GM19455 (cell line): Measurements from ENCODE around the gene VPS4B.

Source experiments
- ATAC-seq: cut with Tn5 transposase; IDR thresholded peaks from one replicate; pipeline ENCODE4 v1.9.1; 2021; ENCODE audit not compliant: unreplicated experiment

Gene VPS4B

GRCh38 chr18:63431180-63431579 is 8.9 kb upstream of the VPS4B start:
- no peak for ATAC-seq

- no peak for ATAC-seq
These were observed 8.2 kb upstream of the VPS4B start for GRCh38 chr18:63430526-63430925.

GRCh38 chr18:63427558-63427957 is 5.3 kb upstream of the VPS4B start:
- ATAC-seq: no peak

GRCh38 chr18:63422864-63423304 is 608 bp upstream of the VPS4B start:
- ATAC-seq: peak; percentile 38

- no peak for ATAC-seq
These were observed 762 bp downstream of the VPS4B start for GRCh38 chr18:63421514-63421913.

DNA sequence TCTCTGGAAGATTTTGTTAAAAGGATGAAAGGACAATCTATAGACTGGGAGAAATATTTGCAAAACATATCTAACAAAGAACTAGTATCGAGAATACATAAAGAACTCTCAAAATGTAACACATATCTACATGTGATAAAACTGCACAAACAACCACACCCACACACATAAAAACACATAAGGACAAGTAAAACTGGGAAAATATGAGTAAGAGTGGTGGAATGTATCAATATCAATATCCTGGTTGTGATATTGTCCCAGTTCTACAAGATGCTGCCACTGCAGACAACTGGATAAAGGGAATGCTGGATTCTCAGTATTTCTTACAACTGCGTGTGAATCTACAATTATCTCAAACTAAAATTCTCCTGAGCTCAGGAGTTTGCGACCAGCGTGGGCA is 9.3 kb downstream of the VPS4B start:
- no peak for ATAC-seq

DNA sequence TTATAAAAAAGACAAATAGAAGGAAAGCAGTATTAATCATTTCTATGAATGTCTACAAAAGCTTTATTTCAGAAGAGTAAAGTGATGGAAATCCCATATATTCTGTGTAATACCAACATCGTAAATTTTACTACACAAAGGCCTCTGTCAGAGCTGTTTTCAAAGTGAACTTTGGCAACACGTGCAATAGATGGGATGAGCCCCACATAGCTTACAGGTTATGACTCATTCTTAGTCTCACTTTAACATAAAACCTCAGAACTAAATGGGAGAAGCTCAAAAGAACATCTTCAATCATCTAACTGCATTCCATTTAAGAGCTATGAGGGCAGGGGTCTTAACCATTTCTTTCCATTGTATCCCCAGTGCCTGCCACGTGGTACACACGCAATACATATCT is 11.5 kb downstream of the VPS4B start:
- ATAC-seq: no peak

DNA sequence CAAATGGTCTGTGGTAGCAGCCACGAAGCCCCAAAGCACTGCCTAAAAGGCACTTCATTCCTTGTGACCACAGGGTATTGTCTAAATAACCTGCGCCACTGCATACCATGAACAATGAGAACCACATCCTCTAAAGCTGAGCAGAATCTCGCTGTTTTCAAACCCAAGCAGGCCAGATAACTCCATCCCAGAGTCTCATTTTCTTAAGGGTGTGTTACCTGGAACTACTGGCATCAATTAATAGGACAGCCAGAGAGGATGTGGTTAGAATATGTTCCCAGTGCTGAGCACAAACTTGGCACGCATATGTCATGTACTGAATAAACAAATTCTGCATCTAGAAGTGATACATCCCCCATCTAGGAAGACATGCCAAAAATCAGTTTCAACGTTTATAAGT is 13.0 kb downstream of the VPS4B start:
- no peak for ATAC-seq

DNA sequence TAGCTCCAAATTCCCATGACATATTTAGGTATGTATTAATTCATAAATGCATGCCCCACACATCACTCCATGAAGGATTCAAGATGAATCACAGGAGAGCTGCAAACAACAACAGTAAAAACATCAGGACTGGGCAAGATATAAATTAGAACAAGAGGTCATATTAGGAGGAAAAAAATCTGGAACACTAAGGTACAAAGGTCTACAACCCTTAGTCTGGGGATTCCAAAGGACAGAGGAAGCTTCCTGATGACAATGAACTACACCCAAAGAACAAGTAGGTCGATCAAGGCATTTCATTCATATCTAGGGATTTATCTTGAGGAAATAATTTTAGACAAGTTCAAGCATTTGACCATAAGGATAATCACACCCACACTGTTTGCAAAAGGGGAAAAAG is 14.5 kb downstream of the VPS4B start:
- ATAC-seq: no peak

GRCh38 chr18:63405986-63406385 is 16.3 kb downstream of the VPS4B start:
- no peak for ATAC-seq

DNA sequence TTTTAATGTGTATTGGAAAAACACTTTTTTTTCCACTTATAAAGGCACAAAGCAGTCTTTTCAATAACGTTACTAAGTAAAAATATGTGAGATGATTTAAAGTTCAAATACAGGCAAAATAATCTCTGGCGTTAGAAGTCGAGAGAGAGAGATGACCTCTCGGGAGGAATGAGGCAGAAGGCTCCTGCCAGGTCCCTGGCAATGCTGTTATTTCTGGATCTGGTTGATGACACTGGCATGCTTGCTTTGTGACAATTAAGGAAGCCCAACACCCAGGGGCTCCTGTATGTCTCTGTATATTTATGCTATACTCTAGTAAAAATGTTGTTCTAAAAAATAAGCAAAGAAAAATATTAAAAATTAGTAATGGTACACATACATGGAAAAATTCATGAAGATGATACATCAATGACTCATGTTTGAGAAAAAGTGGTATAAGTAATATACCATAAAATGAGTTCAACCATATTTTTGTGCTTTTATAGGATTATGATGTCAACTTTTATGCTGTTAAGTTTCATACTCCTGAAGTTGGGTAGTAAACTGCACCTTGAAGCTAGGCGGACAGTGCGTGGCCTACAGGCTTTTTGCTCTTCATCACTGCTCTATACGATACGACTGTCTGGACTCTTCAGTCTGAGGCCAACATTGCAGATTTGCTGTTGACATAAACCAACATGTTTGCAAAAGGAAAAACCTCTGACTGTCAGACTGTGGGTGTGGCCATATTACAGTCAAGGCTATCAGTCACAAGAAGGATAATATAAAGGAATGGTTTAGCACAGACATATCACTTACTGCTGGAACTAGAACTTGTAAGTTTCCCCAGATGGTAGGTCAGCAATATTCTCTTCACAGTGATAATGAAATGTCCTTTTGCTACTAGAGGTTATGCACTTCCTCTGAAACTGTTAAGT is 19.8 kb downstream of the VPS4B start:
- no peak for ATAC-seq

GRCh38 chr18:63399300-63399699 is 23.0 kb downstream of the VPS4B start:
- no peak for ATAC-seq

DNA sequence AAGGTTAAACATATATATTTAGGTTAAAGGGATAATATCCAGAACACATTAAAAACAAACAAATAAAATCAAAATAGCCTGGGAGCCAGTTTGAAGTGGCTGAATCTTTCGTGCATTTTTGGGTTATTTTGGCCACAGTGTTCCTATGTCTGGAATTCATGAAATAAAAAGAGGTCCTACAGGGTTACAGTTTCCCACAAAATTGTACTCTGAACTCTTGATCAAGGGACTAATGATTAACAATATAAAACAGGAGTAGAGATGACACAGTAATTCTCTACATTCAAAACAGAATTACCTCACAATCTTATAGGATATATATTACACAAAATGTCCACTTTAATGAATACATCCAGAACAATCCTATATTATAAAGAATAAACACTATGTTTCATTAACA is 24.9 kb downstream of the VPS4B start:
- ATAC-seq: no peak

- ATAC-seq: no peak
These were observed 26.8 kb downstream of the VPS4B start for GRCh38 chr18:63395503-63395902.

- no peak for ATAC-seq
These were observed 27.3 kb downstream of the VPS4B start for GRCh38 chr18:63394954-63395353.

DNA sequence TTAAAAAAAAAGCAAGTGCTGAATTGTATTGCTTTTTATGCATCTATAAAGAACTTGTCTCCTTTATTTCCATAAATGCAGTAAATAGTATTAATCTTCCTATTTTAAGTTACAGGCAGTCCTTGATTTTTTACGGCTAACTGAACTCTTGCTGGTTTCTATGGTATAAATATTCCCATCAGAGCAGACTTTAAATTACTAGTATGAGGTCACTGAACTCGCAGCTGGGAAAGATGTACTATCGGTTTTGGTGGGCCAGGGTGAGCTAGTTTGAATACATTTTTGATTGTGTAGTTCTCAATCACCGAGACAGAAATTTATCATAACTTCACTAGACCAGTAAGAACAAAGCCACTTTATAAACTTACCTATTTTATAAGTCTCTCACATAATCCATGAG is 34.4 kb downstream of the VPS4B start:
- no peak for ATAC-seq

- no peak for ATAC-seq
These were observed 39.4 kb downstream of the VPS4B start for GRCh38 chr18:63382843-63383242.

- ATAC-seq: no peak
These were observed 42.7 kb downstream of the VPS4B start for GRCh38 chr18:63379639-63379962.

DNA sequence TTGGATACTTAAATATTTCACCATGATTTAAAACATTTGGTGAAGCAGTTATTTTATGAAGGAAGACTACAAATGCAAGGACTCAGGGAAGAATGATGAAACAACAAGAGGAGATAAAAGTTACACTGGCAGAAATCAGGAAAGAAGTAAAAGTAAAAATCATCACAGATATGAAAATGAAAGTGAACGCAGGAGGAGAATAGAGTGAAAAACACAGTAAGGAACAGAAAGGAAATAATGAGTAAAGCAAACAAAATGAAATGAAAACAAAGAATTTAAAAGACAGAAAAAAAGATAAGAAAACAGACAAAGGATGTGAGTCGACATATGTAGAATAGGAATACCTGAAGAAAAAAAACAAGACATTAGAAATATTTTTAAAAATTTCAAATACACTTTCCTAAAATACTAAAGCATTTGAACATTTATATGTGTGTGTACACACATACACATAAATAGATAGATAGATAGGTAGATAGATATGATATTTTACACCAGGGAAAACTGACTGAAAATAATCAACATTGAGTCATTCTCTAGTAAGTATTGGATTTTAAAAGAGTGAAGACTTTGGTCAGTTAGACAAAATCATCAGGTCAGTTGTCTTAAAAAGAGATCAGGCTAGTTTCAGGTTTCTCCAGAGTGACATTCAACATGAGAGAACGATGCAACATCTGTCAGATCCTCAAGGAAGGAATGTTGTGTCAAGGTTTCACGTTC is 43.2 kb downstream of the VPS4B start:
- ATAC-seq: peak; percentile 59

DNA sequence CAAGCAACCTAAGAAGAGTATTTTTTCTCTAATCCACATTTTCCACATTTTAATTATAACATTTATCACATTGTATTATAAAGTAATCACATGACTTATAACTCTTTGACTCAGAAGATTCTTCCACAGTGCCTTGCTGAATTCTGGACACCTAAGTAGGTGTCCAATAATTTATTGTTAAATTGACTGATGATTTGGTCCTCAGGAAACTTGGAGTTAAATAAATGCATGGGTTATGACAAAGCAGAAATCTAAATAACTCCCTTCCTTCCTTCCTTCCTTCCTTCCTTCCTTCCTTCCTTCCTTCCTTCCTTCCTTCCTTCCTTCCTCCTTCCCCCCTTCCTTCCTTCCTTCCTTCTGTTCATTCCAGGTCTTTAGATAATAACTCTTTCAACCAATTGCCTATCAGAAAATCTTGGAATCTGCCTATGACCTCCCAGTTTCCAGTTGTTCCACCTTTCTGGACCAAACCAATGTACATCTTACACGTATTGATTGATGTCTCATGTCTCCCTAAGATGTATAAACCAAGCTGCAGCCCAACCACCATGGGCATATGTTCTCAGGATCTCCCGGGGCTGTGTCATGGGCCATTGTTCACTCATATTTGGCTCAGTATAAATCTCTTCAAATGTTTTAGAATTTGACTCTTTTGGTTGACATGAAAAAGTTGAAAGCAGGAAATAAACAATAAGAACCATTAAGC is 44.8 kb downstream of the VPS4B start:
- ATAC-seq: no peak

DNA sequence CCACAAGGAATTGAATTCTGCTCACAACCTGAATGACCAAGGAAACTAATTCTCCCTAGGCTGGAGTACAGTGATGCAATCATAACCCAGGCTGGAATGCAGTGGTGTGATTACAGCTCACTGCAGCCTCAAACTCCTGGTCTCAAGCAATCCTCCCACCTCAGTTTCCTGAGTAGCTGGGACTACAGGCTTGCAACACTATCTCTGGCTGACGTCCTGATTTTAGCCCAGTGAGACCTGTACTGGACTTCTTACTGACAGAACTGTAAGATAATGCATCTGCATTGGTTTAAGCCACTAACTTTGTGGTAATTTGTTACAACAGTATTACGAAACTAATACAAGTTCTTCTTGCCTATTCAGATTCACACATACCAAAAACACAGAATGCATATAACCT is 45.7 kb downstream of the VPS4B start:
- no peak for ATAC-seq

- no peak for ATAC-seq
These were observed 47.7 kb downstream of the VPS4B start for GRCh38 chr18:63374540-63374939.
